ENCODE results near the gene PCED1B.

DNA sequence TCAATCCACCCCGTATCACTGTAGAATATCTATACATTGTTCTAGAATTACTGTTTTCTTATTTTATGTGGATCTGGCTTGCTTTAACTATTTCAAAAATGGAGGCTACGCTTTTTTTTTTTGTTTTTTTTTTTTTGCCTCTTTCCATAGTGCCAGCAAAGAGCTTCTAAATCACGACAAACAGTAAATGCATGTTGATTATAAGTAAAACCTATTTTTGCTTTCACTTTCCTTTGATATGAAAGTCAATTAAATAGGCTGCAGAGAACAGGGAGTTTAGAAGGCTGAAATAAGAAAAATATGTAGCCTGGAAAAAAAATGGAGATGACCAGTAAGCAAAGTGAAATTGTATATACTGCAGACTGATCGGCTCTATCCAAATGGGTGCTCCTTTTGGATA is 112.6 kb downstream of the PCED1B start:
- TF ChIP-seq ZNF8 (CRISPR knock-in tag; IDR thresholded peaks at IDR 0.05) (no peak), RARB (CRISPR knock-in tag; IDR thresholded peaks at IDR 0.05) (no peak), PPARA (CRISPR knock-in tag; IDR thresholded peaks at IDR 0.05; ENCODE audit: borderline replicate concordance) (no peak)
- TF ChIP-seq, protein P1, sequence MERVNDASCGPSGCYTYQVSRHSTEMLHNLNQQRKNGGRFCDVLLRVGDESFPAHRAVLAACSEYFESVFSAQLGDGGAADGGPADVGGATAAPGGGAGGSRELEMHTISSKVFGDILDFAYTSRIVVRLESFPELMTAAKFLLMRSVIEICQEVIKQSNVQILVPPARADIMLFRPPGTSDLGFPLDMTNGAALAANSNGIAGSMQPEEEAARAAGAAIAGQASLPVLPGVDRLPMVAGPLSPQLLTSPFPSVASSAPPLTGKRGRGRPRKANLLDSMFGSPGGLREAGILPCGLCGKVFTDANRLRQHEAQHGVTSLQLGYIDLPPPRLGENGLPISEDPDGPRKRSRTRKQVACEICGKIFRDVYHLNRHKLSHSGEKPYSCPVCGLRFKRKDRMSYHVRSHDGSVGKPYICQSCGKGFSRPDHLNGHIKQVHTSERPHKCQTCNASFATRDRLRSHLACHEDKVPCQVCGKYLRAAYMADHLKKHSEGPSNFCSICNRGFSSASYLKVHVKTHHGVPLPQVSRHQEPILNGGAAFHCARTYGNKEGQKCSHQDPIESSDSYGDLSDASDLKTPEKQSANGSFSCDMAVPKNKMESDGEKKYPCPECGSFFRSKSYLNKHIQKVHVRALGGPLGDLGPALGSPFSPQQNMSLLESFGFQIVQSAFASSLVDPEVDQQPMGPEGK (CRISPR knock-in tag; IDR thresholded peaks at IDR 0.05; ENCODE audit: borderline replicate concordance): no peak
- TF ChIP-seq, protein P2, sequence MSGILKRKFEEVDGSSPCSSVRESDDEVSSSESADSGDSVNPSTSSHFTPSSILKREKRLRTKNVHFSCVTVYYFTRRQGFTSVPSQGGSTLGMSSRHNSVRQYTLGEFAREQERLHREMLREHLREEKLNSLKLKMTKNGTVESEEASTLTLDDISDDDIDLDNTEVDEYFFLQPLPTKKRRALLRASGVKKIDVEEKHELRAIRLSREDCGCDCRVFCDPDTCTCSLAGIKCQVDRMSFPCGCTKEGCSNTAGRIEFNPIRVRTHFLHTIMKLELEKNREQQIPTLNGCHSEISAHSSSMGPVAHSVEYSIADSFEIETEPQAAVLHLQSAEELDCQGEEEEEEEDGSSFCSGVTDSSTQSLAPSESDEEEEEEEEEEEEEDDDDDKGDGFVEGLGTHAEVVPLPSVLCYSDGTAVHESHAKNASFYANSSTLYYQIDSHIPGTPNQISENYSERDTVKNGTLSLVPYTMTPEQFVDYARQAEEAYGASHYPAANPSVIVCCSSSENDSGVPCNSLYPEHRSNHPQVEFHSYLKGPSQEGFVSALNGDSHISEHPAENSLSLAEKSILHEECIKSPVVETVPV (CRISPR knock-in tag; IDR thresholded peaks at IDR 0.05): no peak
